SU-DHL-6 (cell line): Measurements from ENCODE around the gene CTRL.
"Not testable (repeated sequence)": the region's sequence is repeated elsewhere in the genome, so short reads cannot be mapped to it uniquely, and the experiment has no call there.

Source experiments
- H2AFZ ChIP-seq: fragments of 200-600 bp; sonication (generic); 2 replicates; pipeline ENCODE4 v1.6.1; 2014; ENCODE audit warnings: low read depth, mild to moderate bottlenecking, moderate library complexity, mixed read lengths, antibody characterized with exemption, low read length; ENCODE audit not compliant: severe bottlenecking
- H3F3A ChIP-seq: fragments of 200-600 bp; shearing (Covaris generic); 2 replicates; pipeline ENCODE4 v1.6.0; 2016; ENCODE audit warnings: antibody characterized with exemption, mild to moderate bottlenecking; ENCODE audit not compliant: insufficient read depth
- H3K27ac ChIP-seq: fragments of 200-600 bp; sonication (generic); 2 replicates; pipeline ENCODE4 v1.5.1; 2016; ENCODE audit warnings: low read depth, mild to moderate bottlenecking, low read length, moderate library complexity, mixed read lengths
- H3K27me3 ChIP-seq: fragments of 200-600 bp; sonication (generic), shearing (Covaris generic); 2 replicates; pipeline ENCODE4 v1.6.0; 2014; ENCODE audit warnings: mild to moderate bottlenecking, low read length
- H3K36me3 ChIP-seq: fragments of 200-600 bp; sonication (generic); 2 replicates; pipeline ENCODE4 v1.6.1; 2014; ENCODE audit warnings: mild to moderate bottlenecking, low read length, mixed read lengths
- H3K4me2 ChIP-seq: fragments of 300-600, 200-600 bp; shearing (Covaris generic), sonication (generic); 2 replicates; pipeline ENCODE4 v1.6.0; 2014; ENCODE audit warnings: low read length, low read depth, mild to moderate bottlenecking; ENCODE audit not compliant: poor library complexity, severe bottlenecking
- H3K4me3 ChIP-seq: fragments of 200-600 bp; sonication (generic); 2 replicates; pipeline ENCODE4 v1.5.1; 2014; ENCODE audit warnings: antibody characterized with exemption, low read length, mild to moderate bottlenecking, mixed read lengths; ENCODE audit not compliant: insufficient read depth, poor library complexity, severe bottlenecking
- H3K79me2 ChIP-seq: fragments of 200-600 bp; sonication (generic); 2 replicates; pipeline ENCODE4 v1.6.1; 2014; ENCODE audit warnings: mild to moderate bottlenecking, low read length, moderate library complexity; ENCODE audit not compliant: insufficient read depth
- H3K9ac ChIP-seq: fragments of 200-600 bp; sonication (generic); 2 replicates; pipeline ENCODE4 v1.7.0; 2014; ENCODE audit warnings: mild to moderate bottlenecking, low read length
- H3K9me2 ChIP-seq: fragments of 200-600 bp; sonication (generic); replicated peaks from 2 replicates; pipeline ENCODE4 v1.6.1; 2014; ENCODE audit warnings: low read length; ENCODE audit not compliant: insufficient read depth
- H3K9me3 ChIP-seq: fragments of 200-600 bp; sonication (generic); 2 replicates; pipeline ENCODE4 v1.6.1; 2014; ENCODE audit warnings: low read length, mixed read lengths; ENCODE audit not compliant: insufficient read depth
- H4K20me1 ChIP-seq: fragments of 200-600 bp; sonication (generic); 2 replicates; pipeline ENCODE4 v1.6.1; 2014; ENCODE audit warnings: low read depth, mild to moderate bottlenecking, antibody characterized with exemption, low read length, moderate library complexity, mixed read lengths
- CTCF ChIP-seq: fragments of 200-600 bp; sonication (generic); IDR thresholded peaks from one replicate; pipeline ENCODE4 v1.5.1; 2017; ENCODE audit warnings: antibody characterized with exemption, mild to moderate bottlenecking, low read length, moderate library complexity; ENCODE audit not compliant: insufficient read depth, poor library complexity, severe bottlenecking
- EZH2phosphoT487 ChIP-seq: fragments of 200-600 bp; sonication (generic), shearing (Covaris generic); conservative IDR thresholded peaks from 2 replicates; pipeline ENCODE4 v1.6.1; 2018; ENCODE audit warnings: mild to moderate bottlenecking, antibody characterized with exemption, low read length, moderate library complexity, mixed read lengths

Gene CTRL

GRCh38 chr16:67917140-67917851, 14.4 kb downstream of the CTRL start:
- Histone ChIP-seq H3K4me2 (no peak overlapping the region), H3K79me2 (no peaks in the 10 kb centered on the region), H2AFZ (no peak overlapping the region), H3K27ac (no peak overlapping the region), H3K4me3 (no peak overlapping the region), H4K20me1 (no peaks in the 10 kb centered on the region), H3K9ac (no peak overlapping the region), H3F3A (no peaks in the 10 kb centered on the region), H3K9me2 (no peaks in the 10 kb centered on the region), H3K9me3 (no peaks in the 10 kb centered on the region), H3K27me3 (no peaks in the 10 kb centered on the region), H3K36me3 (no peaks in the 10 kb centered on the region)
- TF ChIP-seq CTCF (no peak), EZH2phosphoT487 (no peak)

- Histone ChIP-seq H3K9me2 (no peaks in the 10 kb centered on the region), H3K27me3 (no peaks in the 10 kb centered on the region), H4K20me1 (no peaks in the 10 kb centered on the region), H3K4me2 (no peak overlapping the region), H3K4me3 (no peak overlapping the region), H3K27ac (no peak overlapping the region), H3F3A (no peaks in the 10 kb centered on the region), H3K79me2 (no peaks in the 10 kb centered on the region), H2AFZ (no peak overlapping the region), H3K36me3 (no peaks in the 10 kb centered on the region), H3K9ac (no peak overlapping the region), H3K9me3 (no peaks in the 10 kb centered on the region)
- no peak for TF ChIP-seq EZH2phosphoT487
- no peak for TF ChIP-seq CTCF
Observed at GRCh38 chr16:67915831-67916723, 15.6 kb downstream of the CTRL start.

- H3K27ac ChIP-seq, H2AFZ ChIP-seq, H3K79me2 ChIP-seq, H3K27me3 ChIP-seq, H3K4me3 ChIP-seq, H3K4me2 ChIP-seq, H3K9me2 ChIP-seq, H3K36me3 ChIP-seq, H3F3A ChIP-seq, H3K9me3 ChIP-seq, H3K9ac ChIP-seq, H4K20me1 ChIP-seq: not testable (repeated sequence)
Observed at GRCh38 chr16:67915496-67915769, 16.2 kb downstream of the CTRL start.
